Activated T-helper 1 cell treated with anti-CD3 and anti-CD28 coated beads, Interleukin-12 subunit alpha, Interleukin-12 subunit beta, Interleukin-2, Interleukin-4 antibody, amounts not matched to agents 30 ng/mL and 10 ng/mL and 1 ng/mL, durations not matched to agents 14 hours and 24 hours and 36 hours (primary cell): ENCODE measurements around the gene IGF2R. TPM values are rescaled to one million over a fixed set of nuclear protein-coding genes. Genes with fewer than 3 reads are reported as not detected.

Source experiments
- DNase-seq: peaks from one replicate; pipeline ENCODE4 v3.0.0; 2021; ENCODE audit warnings: low spot score
- H3K27ac Mint-ChIP-seq: one replicate; pipeline ENCODE4 v1.8.0; 2021; ENCODE audit warnings: mild to moderate bottlenecking, mixed read lengths
- H3K27me3 Mint-ChIP-seq: one replicate; pipeline ENCODE4 v1.8.0; 2022; ENCODE audit warnings: mild to moderate bottlenecking, moderate library complexity, mixed read lengths; ENCODE audit not compliant: insufficient read depth
- H3K36me3 Mint-ChIP-seq: one replicate; pipeline ENCODE4 v1.8.0; 2021; ENCODE audit warnings: low read depth, mixed read lengths
- H3K4me1 Mint-ChIP-seq: one replicate; pipeline ENCODE4 v1.8.0; 2021; ENCODE audit warnings: low read depth, mixed read lengths
- H3K4me3 Mint-ChIP-seq: one replicate; pipeline ENCODE4 v1.8.0; 2021; ENCODE audit warnings: mild to moderate bottlenecking, moderate library complexity, mixed read lengths
- H3K9me3 Mint-ChIP-seq: one replicate; pipeline ENCODE4 v1.8.0; 2021; ENCODE audit warnings: mixed read lengths
- intact Hi-C: fragments of 100-400 bp; cut with micrococcal nuclease; formaldehyde crosslinking; loops from one replicate; pipeline ENCODE4 v1.15.1; 2024
- total RNA-seq: library from RNA; stranded (reverse); gene quantifications from 2 replicates; pipeline ENCODE4 v1.2.3, GENCODE V29; 2022

The IGF2R gene
- total RNA-seq, 1 donor from 2014 or later = 126 TPM

DNA sequence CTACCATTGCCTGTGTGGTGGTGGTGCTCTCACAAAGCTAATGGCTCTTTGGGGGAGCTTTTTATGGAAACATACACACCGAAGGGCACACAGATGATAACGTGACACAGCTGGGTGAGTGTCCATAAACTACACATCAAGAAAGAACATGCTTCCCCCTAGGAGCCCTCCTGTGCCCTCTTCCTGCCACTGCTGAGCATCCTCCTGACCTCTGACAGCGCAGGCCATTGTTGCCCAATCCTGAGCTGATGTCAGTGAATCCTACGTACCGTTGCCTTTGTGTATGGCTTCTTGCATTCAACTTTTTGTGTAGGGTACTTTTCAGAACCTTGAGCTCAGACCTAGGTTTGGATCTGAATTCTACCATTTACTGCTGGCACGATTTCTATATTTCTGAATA lies 86.9 kb downstream of the IGF2R start:
- intact Hi-C loops = no loop called here
- H3K36me3 Mint-ChIP-seq = peaks cover 72% of the 10 kb centered on the region
- no peaks in the 10 kb centered on the region for H3K9me3 Mint-ChIP-seq
- peaks cover 19% of the 10 kb centered on the region for H3K4me1 Mint-ChIP-seq
- DNase-seq = no peak
- no peak overlapping the region for H3K27ac Mint-ChIP-seq
- H3K27me3 Mint-ChIP-seq = no peaks in the 10 kb centered on the region
- H3K4me3 Mint-ChIP-seq = no peak overlapping the region

GRCh38 chr6:160057080-160057479 lies 88.2 kb downstream of the IGF2R start:
- Mint-ChIP-seq H3K4me1 (peaks cover 10% of the 10 kb centered on the region), H3K27me3 (no peaks in the 10 kb centered on the region), H3K36me3 (peaks cover 69% of the 10 kb centered on the region), H3K4me3 (no peak overlapping the region), H3K27ac (no peak overlapping the region), H3K9me3 (no peaks in the 10 kb centered on the region)
- intact Hi-C loops = no loop called here
- DNase-seq = no peak

GRCh38 chr6:160058603-160059215 lies 89.8 kb downstream of the IGF2R start:
- Mint-ChIP-seq H3K36me3 (peaks cover 65% of the 10 kb centered on the region), H3K4me3 (no peak overlapping the region), H3K27me3 (no peaks in the 10 kb centered on the region), H3K9me3 (no peaks in the 10 kb centered on the region), H3K4me1 (peaks cover 10% of the 10 kb centered on the region), H3K27ac (no peak overlapping the region)
- no peak for DNase-seq
- intact Hi-C loops = no loop called here

DNA sequence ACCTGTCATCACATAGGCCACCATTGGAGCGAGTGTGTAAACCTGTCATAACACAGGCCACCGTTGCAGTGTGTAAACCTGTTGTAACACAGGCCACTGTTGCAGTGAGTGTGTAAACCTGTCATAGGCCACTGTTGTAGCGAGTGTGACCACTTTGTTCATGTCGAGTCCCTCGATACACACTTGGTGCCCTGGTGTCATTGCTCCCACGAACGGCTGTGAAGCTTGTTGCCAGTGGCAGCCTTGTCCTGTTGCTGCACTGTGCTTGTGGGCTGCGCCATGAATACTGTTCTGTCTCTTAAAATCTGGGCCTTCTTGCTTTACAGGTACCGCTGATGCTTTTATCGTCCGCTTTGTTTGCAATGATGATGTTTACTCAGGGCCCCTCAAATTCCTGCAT lies 91.3 kb downstream of the IGF2R start:
- Mint-ChIP-seq H3K36me3 (peaks cover 71% of the 10 kb centered on the region), H3K27ac (no peak overlapping the region), H3K9me3 (no peaks in the 10 kb centered on the region), H3K4me3 (no peak overlapping the region), H3K27me3 (no peaks in the 10 kb centered on the region), H3K4me1 (peaks cover 10% of the 10 kb centered on the region)
- intact Hi-C loops = no loop called here
- no peak for DNase-seq

DNA sequence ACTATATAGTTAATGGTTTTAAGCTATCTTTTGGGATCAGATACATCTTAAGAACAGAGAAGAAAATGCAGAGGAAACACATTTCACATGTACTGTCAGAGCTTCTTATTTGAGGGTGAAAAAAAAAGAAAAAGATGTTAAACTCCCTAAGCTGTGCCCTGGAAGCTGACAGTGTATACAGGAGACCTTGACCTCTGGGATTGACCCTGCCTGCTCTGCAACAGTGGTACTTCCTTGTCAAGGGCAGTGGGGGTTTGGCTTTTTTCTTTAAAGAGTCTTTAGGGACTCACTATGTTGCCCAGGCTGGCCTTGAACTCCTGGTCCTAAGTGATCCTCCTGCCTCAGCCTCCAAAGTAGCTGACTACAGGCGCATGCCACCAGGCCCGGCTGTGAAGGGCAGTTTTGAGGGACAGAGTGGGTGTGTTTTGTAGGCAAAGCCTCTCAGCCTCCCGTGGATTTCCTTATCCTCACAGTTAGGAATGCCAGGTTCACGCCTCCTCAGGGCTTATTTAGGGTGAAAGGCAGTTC lies 92.1 kb downstream of the IGF2R start:
- Mint-ChIP-seq H3K27me3 (no peaks in the 10 kb centered on the region), H3K27ac (peak overlapping the region; percentile 24), H3K4me1 (peaks cover 10% of the 10 kb centered on the region), H3K9me3 (no peaks in the 10 kb centered on the region), H3K4me3 (no peak overlapping the region), H3K36me3 (peaks cover 74% of the 10 kb centered on the region)
- no peak for DNase-seq
- intact Hi-C loops = no loop called here

- intact Hi-C loops = no loop called here
- no peak for DNase-seq
- H3K4me3 Mint-ChIP-seq = no peak overlapping the region
- peak overlapping the region; percentile 7 for H3K27ac Mint-ChIP-seq
- no peaks in the 10 kb centered on the region for H3K27me3 Mint-ChIP-seq
- H3K4me1 Mint-ChIP-seq = peaks cover 23% of the 10 kb centered on the region
- no peaks in the 10 kb centered on the region for H3K9me3 Mint-ChIP-seq
- H3K36me3 Mint-ChIP-seq = peaks cover 74% of the 10 kb centered on the region
These were observed 95.0 kb downstream of the IGF2R start for GRCh38 chr6:160063771-160064413.

DNA sequence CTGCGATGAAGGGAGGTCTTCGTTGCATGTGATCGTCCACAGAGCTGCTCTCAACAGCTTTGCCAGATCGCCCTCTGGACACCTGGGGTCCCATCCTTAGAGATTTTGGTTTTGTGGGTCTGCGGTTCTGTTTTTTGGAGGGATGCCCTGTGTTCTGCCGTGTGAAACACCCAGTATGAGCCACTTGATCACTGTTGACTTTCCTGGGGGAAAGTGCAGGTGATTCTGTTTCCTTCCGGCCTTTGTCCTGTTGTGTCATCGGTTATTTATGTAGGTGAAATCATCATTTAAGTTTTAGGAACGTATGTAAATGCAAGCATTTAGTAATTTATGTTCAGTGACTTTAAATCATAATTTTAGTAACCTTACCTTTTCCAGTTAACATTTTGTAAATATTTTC lies 96.3 kb downstream of the IGF2R start:
- H3K27ac Mint-ChIP-seq = no peak overlapping the region
- DNase-seq = no peak
- no peaks in the 10 kb centered on the region for H3K9me3 Mint-ChIP-seq
- H3K4me3 Mint-ChIP-seq = no peak overlapping the region
- intact Hi-C loops = no loop called here
- no peaks in the 10 kb centered on the region for H3K27me3 Mint-ChIP-seq
- H3K4me1 Mint-ChIP-seq = peaks cover 36% of the 10 kb centered on the region
- H3K36me3 Mint-ChIP-seq = peaks cover 76% of the 10 kb centered on the region

DNA sequence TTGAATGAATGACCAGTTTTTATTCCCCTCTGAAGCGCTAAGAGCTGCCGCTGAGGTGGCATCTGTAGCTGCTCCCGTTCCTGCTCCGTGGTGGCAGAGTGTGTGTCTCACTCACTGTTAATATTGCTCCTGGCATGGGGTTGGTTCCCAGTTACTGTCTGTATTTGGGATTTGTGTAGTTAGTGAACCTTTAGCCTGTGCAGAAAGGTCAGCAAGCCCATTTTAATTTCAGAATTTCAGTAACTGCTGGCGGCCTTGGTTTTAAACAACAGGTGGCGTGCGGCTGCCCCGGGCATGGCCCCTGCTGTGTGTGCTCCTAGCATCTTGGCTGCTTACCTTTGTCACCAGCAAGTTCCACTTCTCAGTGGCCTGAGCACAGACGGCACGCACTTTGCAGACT lies 98.7 kb downstream of the IGF2R start:
- intact Hi-C loops = no loop called here
- H3K27ac Mint-ChIP-seq = no peak overlapping the region
- no peaks in the 10 kb centered on the region for H3K9me3 Mint-ChIP-seq
- H3K4me3 Mint-ChIP-seq = no peak overlapping the region
- H3K36me3 Mint-ChIP-seq = peaks cover 77% of the 10 kb centered on the region
- H3K4me1 Mint-ChIP-seq = peaks cover 48% of the 10 kb centered on the region
- no peak for DNase-seq
- H3K27me3 Mint-ChIP-seq = no peaks in the 10 kb centered on the region

DNA sequence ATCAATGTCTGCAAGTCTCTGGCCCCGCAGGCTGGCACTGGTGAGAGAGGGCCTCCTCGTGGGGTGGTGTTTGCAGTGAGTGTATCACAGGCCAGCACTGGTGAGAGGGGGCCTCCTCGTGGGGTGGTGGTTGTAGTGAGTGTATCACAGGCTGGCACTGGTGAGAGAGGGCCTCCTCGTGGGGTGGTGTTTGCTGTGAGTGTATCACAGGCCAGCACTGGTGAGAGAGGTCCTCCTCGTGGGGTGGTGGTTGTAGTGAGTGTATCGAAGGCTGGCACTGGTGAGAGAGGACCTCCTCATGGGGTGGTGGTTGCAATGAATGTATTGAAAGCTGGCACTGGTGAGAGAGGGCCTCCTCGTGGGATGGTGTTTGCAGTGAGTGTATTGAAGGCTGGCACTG lies 99.5 kb downstream of the IGF2R start:
- no peak for DNase-seq
- Mint-ChIP-seq H3K36me3 (peaks cover 83% of the 10 kb centered on the region), H3K4me1 (peaks cover 52% of the 10 kb centered on the region), H3K4me3 (peak overlapping the region; percentile 38), H3K27ac (no peak overlapping the region), H3K27me3 (no peaks in the 10 kb centered on the region), H3K9me3 (no peaks in the 10 kb centered on the region)
- intact Hi-C loops = no loop called here

- H3K27me3 Mint-ChIP-seq = no peaks in the 10 kb centered on the region
- H3K27ac Mint-ChIP-seq = peak overlapping the region; percentile 14
- intact Hi-C loops = no loop called here
- H3K36me3 Mint-ChIP-seq = peaks cover 85% of the 10 kb centered on the region
- H3K4me1 Mint-ChIP-seq = peaks cover 53% of the 10 kb centered on the region
- DNase-seq = peak; percentile 60
- H3K9me3 Mint-ChIP-seq = no peaks in the 10 kb centered on the region
- H3K4me3 Mint-ChIP-seq = peak overlapping the region; percentile 38
These were observed 100.2 kb downstream of the IGF2R start for GRCh38 chr6:160069050-160069454.

DNA sequence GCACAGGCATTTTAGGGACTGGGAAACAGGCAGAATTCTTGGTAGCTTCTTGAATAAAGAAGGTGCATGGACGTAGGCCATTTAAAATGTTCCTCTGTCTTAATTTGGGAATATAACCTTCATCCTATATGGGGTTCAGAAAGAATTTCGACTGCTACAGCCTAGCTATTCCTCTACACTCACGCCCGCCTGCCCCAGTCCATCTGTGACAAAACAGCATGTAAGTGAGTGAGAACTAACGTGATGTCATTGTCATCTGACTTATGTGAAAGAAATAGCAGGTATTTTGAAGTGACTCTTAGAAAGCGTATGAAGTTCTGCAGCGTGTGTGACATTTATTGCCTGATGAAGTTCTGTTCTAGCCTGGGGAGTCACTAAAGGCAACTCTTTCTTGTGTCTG lies 100.6 kb downstream of the IGF2R start:
- DNase-seq = no peak

GRCh38 chr6:160070427-160070826 lies 101.5 kb downstream of the IGF2R start:
- H3K27me3 Mint-ChIP-seq = no peaks in the 10 kb centered on the region
- H3K27ac Mint-ChIP-seq = peak overlapping the region; percentile 48
- no peak for DNase-seq
- intact Hi-C loops = no loop called here
- H3K4me1 Mint-ChIP-seq = peaks cover 53% of the 10 kb centered on the region
- H3K36me3 Mint-ChIP-seq = peaks cover 79% of the 10 kb centered on the region
- H3K4me3 Mint-ChIP-seq = no peak overlapping the region
- H3K9me3 Mint-ChIP-seq = no peaks in the 10 kb centered on the region

More for the DNA sequence above, 100.6 kb downstream of the IGF2R start:
- H3K27ac Mint-ChIP-seq = peak overlapping the region; percentile 40
- no peaks in the 10 kb centered on the region for H3K9me3 Mint-ChIP-seq
- H3K36me3 Mint-ChIP-seq = peaks cover 83% of the 10 kb centered on the region
- H3K27me3 Mint-ChIP-seq = no peaks in the 10 kb centered on the region
- H3K4me3 Mint-ChIP-seq = peak overlapping the region; percentile 38
- peaks cover 53% of the 10 kb centered on the region for H3K4me1 Mint-ChIP-seq
- intact Hi-C loops = no loop called here

DNA sequence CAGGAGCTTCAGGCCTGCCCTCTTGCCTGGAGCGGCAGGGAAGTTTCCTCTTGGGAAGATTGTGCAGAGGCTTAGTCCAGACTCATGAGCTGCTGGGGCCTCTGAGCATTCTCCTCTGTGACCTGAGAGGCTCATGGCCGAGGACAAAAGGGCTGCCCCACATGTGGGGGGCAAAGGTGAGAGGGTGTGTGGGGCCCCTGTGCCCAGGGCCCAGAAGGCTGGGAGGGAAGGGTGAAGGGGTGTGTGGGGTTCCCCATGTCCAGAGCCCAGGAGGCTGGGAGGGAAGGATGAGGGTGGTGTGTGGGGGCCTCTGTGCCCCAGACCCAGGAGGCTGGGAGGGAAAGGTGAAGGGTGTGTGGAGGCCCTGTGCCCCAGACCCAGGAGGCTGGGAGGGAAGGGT lies 101.9 kb downstream of the IGF2R start:
- Mint-ChIP-seq H3K4me1 (peaks cover 55% of the 10 kb centered on the region), H3K27ac (peak overlapping the region; percentile 48)
- intact Hi-C loops = no loop called here

More for the DNA sequence above, 101.9 kb downstream of the IGF2R start:
- H3K36me3 Mint-ChIP-seq = peaks cover 78% of the 10 kb centered on the region
- H3K27me3 Mint-ChIP-seq = no peaks in the 10 kb centered on the region
- no peak for DNase-seq
- H3K4me3 Mint-ChIP-seq = no peak overlapping the region
- H3K9me3 Mint-ChIP-seq = no peaks in the 10 kb centered on the region
